Keratinocyte (primary cell): ENCODE data around the gene SERPINI1. TPM values are rescaled to one million over a fixed set of nuclear protein-coding genes. Genes with fewer than 3 reads are reported as not detected.

Experiments used
- DNase-seq: peaks from one replicate; pipeline ENCODE4 v3.0.0-alpha.2; 2011; ENCODE audit warnings: low read depth, missing footprints, low spot score
- FAIRE-seq: peaks from 2 replicates; lab custom pipeline; 2011; peaks lifted over from hg19 to GRCh38; lab: Jason Lieb, UNC
- H2AFZ ChIP-seq: 2 replicates; pipeline ENCODE4 v1.6.0; 2012; ENCODE audit warnings: low read length, control low read depth, inconsistent platforms; ENCODE audit not compliant: control insufficient read depth
- H3K27ac ChIP-seq: 2 replicates; pipeline ENCODE4 v1.5.1; 2011; ENCODE audit warnings: low read length; ENCODE audit not compliant: control insufficient read depth, insufficient read depth
- H3K27me3 ChIP-seq: 3 replicates; pipeline ENCODE4 v1.6.0; 2011; ENCODE audit warnings: low read length; ENCODE audit not compliant: control insufficient read depth, insufficient read depth; ENCODE audit errors: extremely low read depth
- H3K36me3 ChIP-seq, 2 experiments: 2 replicates in 1 of 2; 3 replicates in 1 of 2; pipeline ENCODE4 v1.5.1; 2011; ENCODE audit warnings: low read length in 2 of 2, mild to moderate bottlenecking in 1 of 2; ENCODE audit not compliant: control insufficient read depth in 2 of 2, insufficient read depth in 2 of 2; ENCODE audit errors: extremely low read depth in 1 of 2
- H3K4me1 ChIP-seq: 3 replicates; pipeline ENCODE4 v1.5.1; 2011; ENCODE audit warnings: low read length; ENCODE audit not compliant: control insufficient read depth, insufficient read depth; ENCODE audit errors: extremely low read depth
- H3K4me2 ChIP-seq: 3 replicates; pipeline ENCODE4 v1.6.0; 2011; ENCODE audit warnings: low read depth, low read length; ENCODE audit not compliant: control insufficient read depth, insufficient read depth; ENCODE audit errors: extremely low read depth
- H3K4me3 ChIP-seq, 3 experiments: fragments of 200-600 bp in 1 of 3; sonication (generic) in 1 of 3; 2 replicates in 2 of 3; 3 replicates in 1 of 3; pipeline ENCODE4 v1.5.1; 2011 to 2016; ENCODE audit warnings: low read length in 3 of 3, mild to moderate bottlenecking in 3 of 3, control low read depth in 2 of 3, inconsistent platforms in 1 of 3, low read depth in 1 of 3, mixed read lengths in 1 of 3, mixed run types in 1 of 3, moderate library complexity in 1 of 3; ENCODE audit not compliant: control insufficient read depth in 2 of 3, insufficient read depth in 2 of 3; ENCODE audit errors: extremely low read depth in 1 of 3
- H3K79me2 ChIP-seq: 2 replicates; pipeline ENCODE4 v1.6.0; 2012; ENCODE audit warnings: low read length; ENCODE audit not compliant: control insufficient read depth, insufficient read depth
- H3K9ac ChIP-seq: 3 replicates; pipeline ENCODE4 v1.6.0; 2011; ENCODE audit warnings: low read length; ENCODE audit not compliant: control insufficient read depth, insufficient read depth; ENCODE audit errors: extremely low read depth
- H3K9me1 ChIP-seq: 3 replicates; pipeline ENCODE4 v1.6.0; 2011; ENCODE audit warnings: low read length; ENCODE audit not compliant: control insufficient read depth, insufficient read depth; ENCODE audit errors: extremely low read depth
- H3K9me3 ChIP-seq: 2 replicates; pipeline ENCODE4 v1.5.1; 2012; ENCODE audit warnings: low read depth, low read length; ENCODE audit not compliant: control insufficient read depth
- H4K20me1 ChIP-seq: 3 replicates; pipeline ENCODE4 v1.6.0; 2011; ENCODE audit warnings: low read length; ENCODE audit not compliant: control insufficient read depth, insufficient read depth; ENCODE audit errors: extremely low read depth
- EZH2 ChIP-seq: IDR thresholded peaks from one replicate; pipeline ENCODE4 v1.6.1; 2012; ENCODE audit warnings: inconsistent platforms, mild to moderate bottlenecking, low read length, moderate library complexity
- dilution Hi-C: fragments of 300-500 bp; cut with MboI; formaldehyde crosslinking; loops from one replicate; pipeline ENCODE4 v1.7.0; 2020; ENCODE audit warnings: low sequenced_read_pairs; ENCODE audit not compliant: extremely low pct_ligation_motif_present
- polyA plus RNA-seq, 5 experiments: library from polyadenylated mRNA; depleted of rRNA in 3 of 5; stranded (reverse) in 3 of 5; stranded (forward) in 1 of 5; unstranded in 1 of 5; fragments of >200 nt; gene quantifications; 1 replicate in 1 of 5; 2 replicates in 3 of 5; 3 replicates in 1 of 5; pipeline versions ENCODE4 v1.2.1 to v1.2.3, GENCODE V29; 2011 to 2012; ENCODE audit warnings: missing spikeins in 2 of 5, low read depth in 1 of 5, low replicate concordance in 1 of 5
- TF ChIP-seq, protein P1 (sequence below), 3 experiments: IDR thresholded peaks in 1 of 3; conservative IDR thresholded peaks in 1 of 3; optimal IDR thresholded peaks in 1 of 3; 2 replicates in 2 of 3; 3 replicates in 1 of 3; pipeline versions ENCODE3 to v1.5.1; 2011; ENCODE audit warnings: low read length in 3 of 3, mild to moderate bottlenecking in 3 of 3, moderate library complexity in 2 of 3, control low read depth in 1 of 3, inconsistent platforms in 1 of 3; ENCODE audit not compliant: insufficient read depth in 2 of 3; ENCODE audit errors: extremely low read depth in 1 of 3

SERPINI1 gene
- polyA plus RNA-seq, 1 donor (not counting 4 experiments of a cell fraction or from before 2014, with no cell fraction given) = 5.5 TPM

DNA sequence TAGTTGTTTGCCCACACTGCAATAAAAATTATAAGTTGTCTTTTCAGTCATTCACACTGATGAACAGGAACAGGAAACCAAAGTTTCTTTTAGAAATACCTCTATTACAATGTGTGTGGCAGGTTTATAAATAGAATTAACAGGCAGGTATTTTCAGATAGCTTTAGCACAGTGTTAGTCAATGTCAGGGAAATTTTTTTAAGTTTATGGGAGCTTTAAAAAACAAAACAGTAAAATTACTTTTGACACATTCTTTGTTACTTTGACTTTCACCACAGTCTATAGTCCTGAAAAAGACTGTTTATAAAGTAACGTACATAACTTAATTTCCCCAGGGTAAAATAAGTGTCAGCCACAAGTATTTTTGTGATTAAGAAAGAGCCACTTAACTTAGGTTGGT, 38.1 kb downstream of the SERPINI1 start:
- FAIRE-seq (no peak), DNase-seq (no peak)
- no peaks in the 10 kb centered on the region for H3K79me2 ChIP-seq
- H3K27ac ChIP-seq = no peak overlapping the region
- no peak overlapping the region for H3K9ac ChIP-seq
- H3K9me3 ChIP-seq = no peaks in the 10 kb centered on the region
- no peaks in the 10 kb centered on the region for H4K20me1 ChIP-seq
- dilution Hi-C loops = no loop called here
- TF ChIP-seq EZH2 = no peak
- TF ChIP-seq, protein P1, sequence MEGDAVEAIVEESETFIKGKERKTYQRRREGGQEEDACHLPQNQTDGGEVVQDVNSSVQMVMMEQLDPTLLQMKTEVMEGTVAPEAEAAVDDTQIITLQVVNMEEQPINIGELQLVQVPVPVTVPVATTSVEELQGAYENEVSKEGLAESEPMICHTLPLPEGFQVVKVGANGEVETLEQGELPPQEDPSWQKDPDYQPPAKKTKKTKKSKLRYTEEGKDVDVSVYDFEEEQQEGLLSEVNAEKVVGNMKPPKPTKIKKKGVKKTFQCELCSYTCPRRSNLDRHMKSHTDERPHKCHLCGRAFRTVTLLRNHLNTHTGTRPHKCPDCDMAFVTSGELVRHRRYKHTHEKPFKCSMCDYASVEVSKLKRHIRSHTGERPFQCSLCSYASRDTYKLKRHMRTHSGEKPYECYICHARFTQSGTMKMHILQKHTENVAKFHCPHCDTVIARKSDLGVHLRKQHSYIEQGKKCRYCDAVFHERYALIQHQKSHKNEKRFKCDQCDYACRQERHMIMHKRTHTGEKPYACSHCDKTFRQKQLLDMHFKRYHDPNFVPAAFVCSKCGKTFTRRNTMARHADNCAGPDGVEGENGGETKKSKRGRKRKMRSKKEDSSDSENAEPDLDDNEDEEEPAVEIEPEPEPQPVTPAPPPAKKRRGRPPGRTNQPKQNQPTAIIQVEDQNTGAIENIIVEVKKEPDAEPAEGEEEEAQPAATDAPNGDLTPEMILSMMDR (optimal IDR thresholded peaks at IDR 0.05 in 1 of 3, IDR thresholded peaks at IDR 0.05 in 1 of 3, conservative IDR thresholded peaks at IDR 0.05 in 1 of 3; ENCODE audit: extremely low read depth in 1 of 3, insufficient read depth in 2 of 3, low read length in 3 of 3) = no peak
- no peak overlapping the region for H3K4me3 ChIP-seq
- no peak overlapping the region for H2AFZ ChIP-seq
- no peaks in the 10 kb centered on the region for H3K9me1 ChIP-seq
- H3K27me3 ChIP-seq = no peaks in the 10 kb centered on the region
- no peaks in the 10 kb centered on the region for H3K4me1 ChIP-seq
- no peaks in the 10 kb centered on the region for H3K36me3 ChIP-seq
- H3K4me2 ChIP-seq = no peak overlapping the region

DNA sequence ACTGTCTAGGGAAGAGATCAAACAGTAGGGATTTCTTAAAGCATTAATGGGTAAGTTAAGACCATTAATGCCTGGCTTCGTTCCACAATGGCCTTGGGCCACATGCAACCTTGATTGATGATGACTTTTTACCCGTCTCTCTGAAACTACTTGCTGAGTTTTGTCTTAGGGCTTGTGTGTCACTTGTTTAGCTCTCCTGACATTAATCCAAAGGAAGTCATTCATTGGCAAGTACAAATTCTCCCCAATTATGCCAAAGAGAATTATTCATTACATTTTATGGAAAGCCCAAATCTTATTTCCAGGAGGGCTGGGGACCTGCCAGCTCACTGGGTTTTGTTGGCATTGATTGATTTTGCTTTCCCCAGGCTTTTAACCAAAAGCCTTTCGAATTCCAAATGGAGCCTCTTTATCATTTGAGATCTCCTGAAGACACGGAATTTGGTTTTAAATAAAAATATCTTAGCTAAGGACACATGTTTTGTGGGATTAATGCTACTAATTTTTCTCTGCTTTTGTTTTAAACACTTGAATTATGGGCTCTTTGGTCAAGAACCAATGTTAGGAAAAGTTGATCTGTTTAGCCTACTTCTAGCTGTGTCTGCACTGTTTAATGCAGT, 40.7 kb downstream of the SERPINI1 start:
- no peak for FAIRE-seq
- H3K4me1 ChIP-seq = no peaks in the 10 kb centered on the region
- TF ChIP-seq EZH2 = no peak
- TF ChIP-seq, protein P1 (optimal IDR thresholded peaks at IDR 0.05 in 1 of 3, IDR thresholded peaks at IDR 0.05 in 1 of 3, conservative IDR thresholded peaks at IDR 0.05 in 1 of 3; ENCODE audit: extremely low read depth in 1 of 3, insufficient read depth in 2 of 3, low read length in 3 of 3) = no peak
- DNase-seq = no peak
- H3K27me3 ChIP-seq = no peaks in the 10 kb centered on the region
- H2AFZ ChIP-seq = no peak overlapping the region
- no peak overlapping the region for H3K4me3 ChIP-seq
- H3K9me1 ChIP-seq = no peaks in the 10 kb centered on the region
- dilution Hi-C loops = no loop called here
- no peaks in the 10 kb centered on the region for H4K20me1 ChIP-seq
- no peak overlapping the region for H3K27ac ChIP-seq
- H3K79me2 ChIP-seq = no peaks in the 10 kb centered on the region
- H3K9me3 ChIP-seq = no peaks in the 10 kb centered on the region
- no peak overlapping the region for H3K9ac ChIP-seq
- no peaks in the 10 kb centered on the region for H3K36me3 ChIP-seq
- H3K4me2 ChIP-seq = no peak overlapping the region
